Progenitor cell of endocrine pancreas (in vitro differentiated cells): ENCODE results near the gene PPFIA3. TPM values are rescaled to one million over a fixed set of nuclear protein-coding genes. Genes with fewer than 3 reads are reported as not detected.
A peak's percentile ranks its signal among the peaks of the same experiment; 100 is the strongest.

Experiments used
- DNase-seq: peaks from one replicate; pipeline ENCODE4 v3.0.0; 2021; ENCODE audit warnings: low spot score; ENCODE audit not compliant: unreplicated experiment
- H3K27ac Mint-ChIP-seq: 2 replicates; pipeline ENCODE4 v1.8.0; 2021; ENCODE audit warnings: mild to moderate bottlenecking, moderate library complexity, mixed read lengths
- H3K27me3 Mint-ChIP-seq: 2 replicates; pipeline ENCODE4 v1.8.0; 2021; ENCODE audit warnings: mixed read lengths
- H3K36me3 Mint-ChIP-seq: 2 replicates; pipeline ENCODE4 v1.8.0; 2022; ENCODE audit warnings: mixed read lengths; ENCODE audit not compliant: insufficient read depth
- H3K4me1 Mint-ChIP-seq: 2 replicates; pipeline ENCODE4 v1.8.0; 2021; ENCODE audit warnings: low read depth, mixed read lengths
- H3K4me3 Mint-ChIP-seq: 2 replicates; pipeline ENCODE4 v1.8.0; 2021; ENCODE audit warnings: low read depth, mild to moderate bottlenecking, moderate library complexity, mixed read lengths
- H3K9me3 Mint-ChIP-seq: 2 replicates; pipeline ENCODE4 v1.8.0; 2021; ENCODE audit warnings: low read depth, mixed read lengths
- CTCF ChIP-seq: fragments of 200-600 bp; sonication (generic); IDR thresholded peaks from one replicate; pipeline ENCODE4 v1.5.0; 2021; ENCODE audit warnings: antibody characterized with exemption, mild to moderate bottlenecking; ENCODE audit not compliant: unreplicated experiment
- total RNA-seq: library from RNA; stranded (reverse); gene quantifications from 2 replicates; pipeline ENCODE4 v1.2.1, GENCODE V29; 2021

Gene PPFIA3
- total RNA-seq, 1 donor from 2014 or later: 6.7 TPM

GRCh38 chr19:49154279-49154678 is 34.9 kb downstream of the PPFIA3 start:
- Mint-ChIP-seq H3K4me3 (no peak overlapping the region), H3K9me3 (peaks cover 8% of the 10 kb centered on the region), H3K27me3 (peaks cover 44% of the 10 kb centered on the region), H3K36me3 (no peaks in the 10 kb centered on the region), H3K4me1 (peaks cover 14% of the 10 kb centered on the region), H3K27ac (no peak overlapping the region)
- DNase-seq: no peak
- no peak for TF ChIP-seq CTCF

DNA sequence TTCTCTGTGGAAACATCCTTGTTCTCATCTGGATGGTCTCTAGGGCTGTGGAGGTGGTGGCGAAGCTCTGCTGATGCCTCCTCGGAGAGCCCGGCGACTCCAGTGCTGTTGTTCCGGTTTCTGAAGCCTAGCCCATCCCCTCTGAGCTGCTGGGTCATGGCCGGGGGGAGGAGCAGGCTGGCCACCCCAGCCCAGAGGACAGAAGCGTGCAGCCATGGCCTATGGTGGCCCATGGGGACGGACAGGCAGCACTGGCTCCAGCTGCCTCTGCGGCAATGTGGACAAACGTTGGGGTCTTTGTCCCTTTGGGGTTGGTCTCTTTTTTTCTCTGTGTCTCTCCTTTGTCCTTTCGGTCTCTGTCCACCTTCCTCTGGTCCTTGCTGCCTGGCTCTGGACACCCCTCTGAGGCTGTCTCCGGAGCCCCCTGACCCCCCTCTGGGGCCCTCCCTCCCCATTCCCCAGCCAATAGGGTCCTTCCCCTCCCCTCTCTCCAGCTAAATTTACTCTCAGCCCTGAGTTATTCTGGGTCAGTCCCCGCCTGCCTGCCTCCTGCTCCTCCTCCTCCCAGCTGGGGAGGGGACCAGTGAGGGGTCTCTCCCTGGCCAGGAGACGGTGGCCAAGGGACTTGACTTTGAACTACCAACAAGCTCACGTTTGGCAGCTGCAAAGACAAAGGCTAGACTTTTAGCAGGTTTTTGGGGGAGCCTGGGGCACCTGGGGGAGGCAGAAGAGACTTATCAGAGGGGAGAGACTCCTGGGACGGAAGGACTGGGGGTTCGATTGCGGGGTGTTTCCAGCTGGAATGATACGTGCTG is 35.9 kb downstream of the PPFIA3 start, which contains the start of gene HRC:
Gene HRC (minus strand): TSS at position 392 of the 815 bp plus-strand sequence. CDS start 159 bp downstream, at position 233.
- peaks cover 16% of the 10 kb centered on the region for H3K4me1 Mint-ChIP-seq
- no peak for DNase-seq
- peaks cover 8% of the 10 kb centered on the region for H3K9me3 Mint-ChIP-seq
- H3K27ac Mint-ChIP-seq: no peak within 1 kb of the TSS
- TF ChIP-seq CTCF: no peak
- H3K27me3 Mint-ChIP-seq: peaks cover 50% of the 10 kb centered on the region
- H3K36me3 Mint-ChIP-seq: no peaks in the 10 kb centered on the region
- peak within 1 kb of the TSS; percentile 37 for H3K4me3 Mint-ChIP-seq

DNA sequence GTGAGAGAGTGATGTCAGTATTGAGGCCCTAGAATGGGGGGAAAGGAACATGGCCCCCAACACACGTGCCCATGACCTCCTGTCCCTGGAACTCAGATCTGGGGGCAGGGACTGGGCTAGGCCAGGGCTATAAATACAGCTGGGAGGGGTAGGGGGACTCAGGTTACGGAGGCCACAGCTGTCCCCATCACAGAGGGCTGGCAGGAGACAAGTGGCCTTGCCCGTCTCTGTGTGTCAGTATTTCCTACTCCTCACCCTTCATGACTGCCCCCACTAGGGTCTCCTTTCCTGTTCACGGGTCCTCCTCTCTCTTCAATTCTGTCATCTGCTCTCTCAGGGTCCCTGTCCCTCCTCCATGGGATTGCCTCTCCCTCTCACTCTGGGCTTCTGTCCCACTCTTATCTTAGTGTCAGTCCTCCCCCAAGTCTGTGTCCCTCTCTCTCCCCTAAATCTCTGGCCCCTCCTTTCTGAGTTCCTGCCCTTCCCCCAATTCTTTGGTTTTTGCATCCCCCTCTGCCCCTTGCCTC is 36.5 kb downstream of the PPFIA3 start:
- Mint-ChIP-seq H3K27me3 (peaks cover 56% of the 10 kb centered on the region), H3K4me3 (peak overlapping the region; percentile 37), H3K9me3 (peaks cover 8% of the 10 kb centered on the region), H3K27ac (no peak overlapping the region), H3K36me3 (peaks cover under 1% of the 10 kb centered on the region), H3K4me1 (peaks cover 16% of the 10 kb centered on the region)
- no peak for TF ChIP-seq CTCF
- no peak for DNase-seq

- no peak for TF ChIP-seq CTCF
Measured at GRCh38 chr19:49157445-49158224, 38.3 kb downstream of the PPFIA3 start, which contains the start of gene TRPM4. TSS of gene TRPM4 (plus strand) at chr19:49157792. CDS start at chr19:49157867, 75 bp downstream.

GRCh38 chr19:49160450-49161189 is 41.3 kb downstream of the PPFIA3 start:
- Mint-ChIP-seq H3K36me3 (peaks cover 2% of the 10 kb centered on the region), H3K27ac (no peak overlapping the region), H3K9me3 (no peaks in the 10 kb centered on the region), H3K27me3 (peaks cover 46% of the 10 kb centered on the region), H3K4me3 (no peak overlapping the region), H3K4me1 (peaks cover 15% of the 10 kb centered on the region)
- no peak for DNase-seq
- no peak for TF ChIP-seq CTCF

More at GRCh38 chr19:49157445-49158224, 38.3 kb downstream of the PPFIA3 start, which contains the start of gene TRPM4:
- peaks cover 8% of the 10 kb centered on the region for H3K9me3 Mint-ChIP-seq
- DNase-seq: peak; percentile 89
- peak within 1 kb of the TSS; percentile 81 for H3K27ac Mint-ChIP-seq
- peaks cover 16% of the 10 kb centered on the region for H3K4me1 Mint-ChIP-seq
- peak within 1 kb of the TSS; percentile 72 for H3K4me3 Mint-ChIP-seq
- peaks cover 55% of the 10 kb centered on the region for H3K27me3 Mint-ChIP-seq
- peaks cover 2% of the 10 kb centered on the region for H3K36me3 Mint-ChIP-seq
